HG02973 (cell line): ENCODE measurements around the gene SHISA5.

ENCODE experiments used
- ATAC-seq: cut with Tn5 transposase; IDR thresholded peaks from one replicate; pipeline ENCODE4 v1.9.1; 2021; ENCODE audit warnings: moderate library complexity; ENCODE audit not compliant: unreplicated experiment

The SHISA5 gene

GRCh38 chr3:48419149-48419548, 84.8 kb downstream of the SHISA5 start:
- no peak for ATAC-seq

- ATAC-seq, result no peak
These were observed 85.3 kb downstream of the SHISA5 start for GRCh38 chr3:48418651-48419050.

- ATAC-seq, result no peak
These were observed 85.8 kb downstream of the SHISA5 start for GRCh38 chr3:48418140-48418539.
